ENCODE measurements around the gene SETD1B.

GRCh38 chr12:121806546-121807423 is 3.0 kb downstream of the SETD1B start:
- no peak for TF ChIP-seq CTCF (IDR thresholded peaks at IDR 0.05)
- TF ChIP-seq ZFX (IDR thresholded peaks at IDR 0.05; ENCODE audit: borderline replicate concordance) = no peak
